Ascending aorta (tissue), 2 donors: ENCODE results near the gene MTOR. TPM values are rescaled to one million over a fixed set of nuclear protein-coding genes. Genes with fewer than 3 reads are reported as not detected.

Experiments
- DNase-seq, 2 donors: peaks; one replicate each; pipeline ENCODE4 v3.0.0-alpha.2; 2019; ENCODE audit warnings: low spot score in 2 of 2
- H3K27ac ChIP-seq, 2 donors: fragments of 200-600 bp; sonication (generic); one replicate each; pipeline ENCODE4 v1.5.1; 2016 to 2017; ENCODE audit warnings: mild to moderate bottlenecking in 1 of 2
- H3K27me3 ChIP-seq: fragments of 200-600 bp; sonication (generic); one replicate; pipeline ENCODE4 v1.5.1; 2017
- H3K36me3 ChIP-seq, 2 donors: fragments of 200-600 bp; sonication (generic); one replicate each; pipeline ENCODE4 v1.5.1; 2016
- H3K4me1 ChIP-seq, 2 donors: fragments of 200-600 bp; sonication (generic); one replicate each; pipeline ENCODE4 v1.5.1; 2016 to 2017; ENCODE audit warnings: mild to moderate bottlenecking in 1 of 2
- H3K4me3 ChIP-seq, 2 donors: fragments of 200-600 bp; sonication (generic); one replicate each; pipeline ENCODE4 v1.5.1; 2016 to 2017; ENCODE audit warnings: mild to moderate bottlenecking in 1 of 2
- H3K9me3 ChIP-seq, 2 donors: fragments of 200-600 bp; sonication (generic); one replicate each; pipeline ENCODE4 v1.5.1; 2016
- intact Hi-C: fragments of 100-400 bp; cut with DNase I; formaldehyde crosslinking; loops from one replicate; pipeline ENCODE4 v1.15.1; 2023
- total RNA-seq: library from RNA; depleted of rRNA; stranded (reverse); fragments of >200 nt; gene quantifications from one replicate; pipeline ENCODE4 v1.1.0, GENCODE V29; 2016
- TF ChIP-seq, protein P1 (sequence below), 3 experiments: fragments of 200-600 bp in 2 of 3; fragments of 450-650 bp in 1 of 3; sonication (generic) in 2 of 3; IDR thresholded peaks; one replicate each; pipeline ENCODE4 v1.5.1; 2016 to 2019; ENCODE audit warnings: antibody characterized with exemption in 3 of 3, mild to moderate bottlenecking in 1 of 3, moderate library complexity in 1 of 3

The MTOR gene
- total RNA-seq, 1 donor from 2014 or later: 28.0 TPM

DNA sequence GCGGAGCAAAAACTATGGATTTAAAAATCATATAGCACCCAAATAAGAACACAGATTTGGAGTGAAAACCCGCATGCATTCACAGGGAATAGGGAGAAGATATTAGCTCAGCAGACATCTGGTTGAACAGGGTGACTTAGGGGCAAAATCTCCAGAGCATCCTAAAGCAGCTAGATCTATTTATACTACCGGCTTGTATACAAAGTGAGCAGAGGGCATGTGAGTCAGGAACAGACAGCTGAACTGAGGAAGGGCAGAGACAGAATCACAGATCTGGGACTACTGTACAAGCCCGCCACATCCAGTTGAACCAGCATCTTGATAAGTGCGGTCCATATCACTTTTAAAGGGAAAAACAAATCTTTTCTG is 127.5 kb downstream of the MTOR start:
- peaks cover 69 to 91% of the 10 kb centered on the region in 2 donors for H3K36me3 ChIP-seq
- TF ChIP-seq, protein P1, sequence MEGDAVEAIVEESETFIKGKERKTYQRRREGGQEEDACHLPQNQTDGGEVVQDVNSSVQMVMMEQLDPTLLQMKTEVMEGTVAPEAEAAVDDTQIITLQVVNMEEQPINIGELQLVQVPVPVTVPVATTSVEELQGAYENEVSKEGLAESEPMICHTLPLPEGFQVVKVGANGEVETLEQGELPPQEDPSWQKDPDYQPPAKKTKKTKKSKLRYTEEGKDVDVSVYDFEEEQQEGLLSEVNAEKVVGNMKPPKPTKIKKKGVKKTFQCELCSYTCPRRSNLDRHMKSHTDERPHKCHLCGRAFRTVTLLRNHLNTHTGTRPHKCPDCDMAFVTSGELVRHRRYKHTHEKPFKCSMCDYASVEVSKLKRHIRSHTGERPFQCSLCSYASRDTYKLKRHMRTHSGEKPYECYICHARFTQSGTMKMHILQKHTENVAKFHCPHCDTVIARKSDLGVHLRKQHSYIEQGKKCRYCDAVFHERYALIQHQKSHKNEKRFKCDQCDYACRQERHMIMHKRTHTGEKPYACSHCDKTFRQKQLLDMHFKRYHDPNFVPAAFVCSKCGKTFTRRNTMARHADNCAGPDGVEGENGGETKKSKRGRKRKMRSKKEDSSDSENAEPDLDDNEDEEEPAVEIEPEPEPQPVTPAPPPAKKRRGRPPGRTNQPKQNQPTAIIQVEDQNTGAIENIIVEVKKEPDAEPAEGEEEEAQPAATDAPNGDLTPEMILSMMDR (IDR thresholded peaks at IDR 0.05): no peak
- H3K4me3 ChIP-seq: no peak overlapping the region
- intact Hi-C loops: no loop called here
- H3K4me1 ChIP-seq: no peaks in the 10 kb centered on the region
- no peaks in the 10 kb centered on the region for H3K9me3 ChIP-seq
- no peaks in the 10 kb centered on the region for H3K27me3 ChIP-seq
- no peak for DNase-seq
- no peak overlapping the region for H3K27ac ChIP-seq

- no peak for DNase-seq
- TF ChIP-seq, protein P1 (IDR thresholded peaks at IDR 0.05): no peak
These were observed 128.0 kb downstream of the MTOR start for GRCh38 chr1:11134251-11134897.

DNA sequence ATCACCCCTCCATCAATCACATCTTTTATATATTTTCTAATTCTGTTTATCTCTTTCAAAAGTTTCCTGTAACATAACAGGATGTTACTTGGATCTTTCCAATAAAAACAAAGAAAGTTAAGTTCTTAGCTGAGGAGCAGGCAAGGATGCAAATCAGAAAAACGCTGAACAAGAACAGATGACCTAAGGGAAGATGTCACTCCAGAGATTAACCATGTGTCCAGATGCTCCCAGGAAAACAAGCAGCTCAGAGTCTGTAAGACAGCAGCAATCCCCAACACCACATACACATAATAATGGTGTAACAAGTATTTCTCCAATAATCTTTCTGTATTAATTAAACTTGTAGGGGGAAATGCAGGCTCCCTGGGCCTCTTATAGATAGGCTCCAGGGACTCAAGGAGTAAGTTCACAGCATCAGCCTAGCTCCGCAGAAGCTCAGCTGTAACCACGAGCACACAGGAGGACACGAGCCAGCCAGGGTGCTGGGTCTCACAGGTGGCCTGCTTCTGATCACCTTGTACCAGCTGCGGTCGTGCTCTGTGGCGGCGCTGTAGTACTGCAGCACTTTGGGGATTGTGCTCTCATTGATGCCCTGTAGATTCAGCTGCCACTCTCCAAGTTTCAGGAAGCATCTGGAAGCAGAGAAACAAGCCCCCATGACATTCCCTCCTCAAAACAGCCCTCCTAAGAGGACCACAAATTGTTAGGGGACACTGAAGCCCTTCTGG is 129.6 kb downstream of the MTOR start:
- DNase-seq: no peak
- no peaks in the 10 kb centered on the region for H3K4me1 ChIP-seq
- H3K4me3 ChIP-seq: no peak overlapping the region
- H3K27ac ChIP-seq: no peak overlapping the region
- intact Hi-C loops: no loop called here
- TF ChIP-seq, protein P1 (IDR thresholded peaks at IDR 0.05): no peak
- peaks cover 72 to 91% of the 10 kb centered on the region in 2 donors for H3K36me3 ChIP-seq
- no peaks in the 10 kb centered on the region for H3K9me3 ChIP-seq
- no peaks in the 10 kb centered on the region for H3K27me3 ChIP-seq

More at GRCh38 chr1:11134251-11134897, 128.0 kb downstream of the MTOR start:
- H3K4me1 ChIP-seq: no peaks in the 10 kb centered on the region
- intact Hi-C loops: no loop called here
- H3K9me3 ChIP-seq: no peaks in the 10 kb centered on the region
- H3K4me3 ChIP-seq: no peak overlapping the region
- no peak overlapping the region for H3K27ac ChIP-seq
- no peaks in the 10 kb centered on the region for H3K27me3 ChIP-seq
- peaks cover 70 to 91% of the 10 kb centered on the region in 2 donors for H3K36me3 ChIP-seq

DNA sequence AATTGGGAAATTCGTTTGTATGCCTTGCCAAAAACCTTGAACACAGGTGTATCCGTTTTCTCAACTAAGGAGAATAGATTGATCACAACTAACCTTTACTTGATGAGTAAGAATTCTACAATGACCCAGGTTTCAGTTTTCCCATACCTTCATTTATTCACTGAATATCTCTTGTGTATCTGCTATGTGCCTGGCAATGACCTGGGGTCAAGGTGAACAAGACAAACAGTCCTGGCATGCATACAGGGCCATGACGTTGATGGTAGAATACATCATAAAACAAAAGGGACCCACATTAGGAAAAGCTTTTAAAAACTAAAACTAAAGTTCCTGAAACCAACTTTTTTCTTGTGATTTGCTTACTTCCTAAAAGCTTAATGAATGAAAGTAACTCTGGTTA is 130.5 kb downstream of the MTOR start:
- TF ChIP-seq, protein P1 (IDR thresholded peaks at IDR 0.05): no peak
- Histone ChIP-seq H3K4me1 (no peaks in the 10 kb centered on the region), H3K27me3 (no peaks in the 10 kb centered on the region), H3K9me3 (no peaks in the 10 kb centered on the region), H3K4me3 (no peak overlapping the region), H3K36me3 (peaks cover 77 to 92% of the 10 kb centered on the region in 2 donors), H3K27ac (no peak overlapping the region)
- intact Hi-C loops: no loop called here
- DNase-seq: no peak

- Histone ChIP-seq H3K4me1 (no peaks in the 10 kb centered on the region), H3K27me3 (no peaks in the 10 kb centered on the region), H3K27ac (no peak overlapping the region), H3K9me3 (no peaks in the 10 kb centered on the region), H3K36me3 (peaks cover 84 to 93% of the 10 kb centered on the region in 2 donors), H3K4me3 (no peak overlapping the region)
- intact Hi-C loops: no loop called here
- DNase-seq: no peak
- TF ChIP-seq, protein P1 (IDR thresholded peaks at IDR 0.05): no peak
These were observed 131.9 kb downstream of the MTOR start for GRCh38 chr1:11130406-11130805.
